Sciatic nerve (tissue), 2 donors: ENCODE data around the gene CCL3. TPM values are rescaled to one million over a fixed set of nuclear protein-coding genes. Genes with fewer than 3 reads are reported as not detected.
"Not testable (repeated sequence)": the region's sequence is repeated elsewhere in the genome, so short reads cannot be mapped to it uniquely, and the experiment has no call there.

Experiments used
- ATAC-seq: fragments of 200-7000 bp; cut with Tn5 transposase; one replicate; pipeline ENCODE4 v1.9.1; 2020; ENCODE audit warnings: mild to moderate bottlenecking, moderate library complexity
- DNase-seq: peaks from one replicate; pipeline ENCODE4 v3.0.0-alpha.2; 2020; ENCODE audit warnings: low spot score
- intact Hi-C: fragments of 100-400 bp; cut with DNase I; formaldehyde crosslinking; loops from one replicate; pipeline ENCODE4 v1.14.2; 2022
- total RNA-seq: library from RNA; stranded (reverse); fragmentation: NEBNext Ultra II Directional; extraction: Animal tissue kit (Norgen Biotek cat#: 25700); gene quantifications from one replicate; pipeline ENCODE4 v1.2.1, GENCODE V29; 2021
- donor health status: DM: no; HTN: no; CAD: no.
- donor health status: DM: no; HTN: no; CAD: no.

The CCL3 gene
- total RNA-seq, 1 donor from 2014 or later, result 39.9 TPM

DNA sequence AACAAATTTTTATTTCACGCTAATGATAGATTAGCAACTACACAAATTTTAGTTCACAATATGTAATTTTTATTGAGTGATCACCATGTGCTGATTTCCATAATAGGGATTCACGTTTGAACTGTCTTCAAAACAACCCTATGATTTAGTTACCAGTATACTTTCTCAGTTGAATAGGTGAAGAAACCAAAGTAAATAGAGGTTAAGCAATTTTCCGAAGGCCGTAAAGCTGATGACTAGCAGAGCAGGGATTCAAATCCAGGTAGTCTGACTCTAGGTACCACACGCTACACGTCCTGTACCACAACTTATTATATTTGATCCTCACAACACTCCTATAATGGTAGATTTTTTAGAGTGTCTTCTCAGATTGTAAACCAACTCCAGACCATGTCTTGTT is 2.8 kb upstream of the CCL3 start:
- ATAC-seq, intact Hi-C loops, DNase-seq: not testable (repeated sequence)

DNA sequence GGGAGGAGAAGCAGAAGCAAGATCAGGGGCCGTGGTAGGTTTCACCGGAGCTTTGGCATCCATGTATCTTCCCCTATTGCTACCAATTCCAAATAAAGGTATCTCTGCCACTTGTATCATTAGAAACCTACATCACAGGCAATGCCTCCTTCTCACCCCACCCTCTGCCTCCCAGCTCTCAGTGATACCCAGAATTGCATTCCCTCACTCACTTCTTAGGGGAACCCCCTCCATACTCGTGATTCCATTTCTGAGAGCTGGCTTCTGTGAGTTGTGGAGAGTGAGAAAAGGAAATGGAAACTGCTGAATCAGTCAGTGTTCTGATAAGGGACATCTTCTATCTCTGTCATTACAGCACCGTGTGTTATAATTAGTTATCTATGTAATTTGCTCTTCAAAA is 2.3 kb upstream of the CCL3 start:
- DNase-seq (no peak), ATAC-seq (no peak)
- intact Hi-C loops, result no loop called here

DNA sequence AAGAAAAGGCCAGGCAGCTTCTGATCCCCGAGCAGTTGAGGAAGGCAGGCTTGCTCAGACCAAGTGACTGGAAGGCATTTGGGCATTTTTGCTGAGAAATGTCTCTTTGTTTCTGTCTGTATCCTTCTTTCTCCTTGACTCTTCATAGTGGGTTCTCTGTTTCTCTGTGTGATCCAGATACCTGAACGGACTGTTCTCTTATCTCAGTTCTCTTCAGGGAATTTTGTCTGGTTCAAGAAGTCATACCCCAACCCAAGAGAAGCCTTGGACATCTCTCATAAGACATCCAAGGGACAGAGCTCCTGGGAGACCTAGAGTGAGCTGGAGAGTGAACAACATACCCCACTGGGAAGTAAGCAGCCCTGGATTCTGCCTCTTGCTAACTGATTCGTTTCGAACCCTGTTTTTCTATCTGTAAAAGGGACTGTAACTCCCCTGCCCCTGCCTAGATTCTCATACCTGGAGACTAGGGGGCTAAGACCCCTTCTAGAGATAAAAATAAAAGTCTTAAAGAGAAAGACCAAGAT is 541 bp downstream of the CCL3 start:
- DNase-seq (no peak), ATAC-seq (no peak)
- intact Hi-C loops, result no loop called here

DNA sequence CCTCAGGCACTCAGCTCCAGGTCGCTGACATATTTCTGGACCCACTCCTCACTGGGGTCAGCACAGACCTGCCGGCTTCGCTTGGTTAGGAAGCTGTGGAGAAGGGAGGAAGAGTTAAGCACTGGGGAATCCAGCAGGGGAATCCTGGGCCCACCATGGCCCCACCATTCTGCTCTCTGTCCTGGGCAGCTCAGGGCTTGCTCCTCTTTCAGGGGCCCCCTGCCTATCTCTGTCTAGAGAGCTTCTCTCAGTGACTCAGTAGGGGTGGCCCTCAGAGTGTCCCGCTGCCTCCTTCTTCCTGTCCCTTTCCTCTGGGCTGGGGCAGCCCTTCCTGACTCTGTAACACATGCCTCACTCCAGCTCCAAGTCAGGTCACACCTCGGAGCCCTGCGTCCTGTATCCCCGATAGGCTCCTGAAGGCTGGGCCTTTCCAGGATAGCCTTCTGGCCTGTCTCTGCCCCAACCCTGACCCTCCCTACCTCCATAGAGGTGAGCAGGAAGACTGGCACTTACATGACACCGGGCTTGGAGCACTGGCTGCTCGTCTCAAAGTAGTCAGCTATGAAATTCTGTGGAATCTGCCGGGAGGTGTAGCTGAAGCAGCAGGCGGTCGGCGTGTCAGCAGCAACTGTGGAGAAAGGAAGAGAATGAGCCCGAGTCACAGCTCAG is 1.1 kb downstream of the CCL3 start:
- ATAC-seq (no peak), DNase-seq (no peak)
- intact Hi-C loops, result no loop called here

DNA sequence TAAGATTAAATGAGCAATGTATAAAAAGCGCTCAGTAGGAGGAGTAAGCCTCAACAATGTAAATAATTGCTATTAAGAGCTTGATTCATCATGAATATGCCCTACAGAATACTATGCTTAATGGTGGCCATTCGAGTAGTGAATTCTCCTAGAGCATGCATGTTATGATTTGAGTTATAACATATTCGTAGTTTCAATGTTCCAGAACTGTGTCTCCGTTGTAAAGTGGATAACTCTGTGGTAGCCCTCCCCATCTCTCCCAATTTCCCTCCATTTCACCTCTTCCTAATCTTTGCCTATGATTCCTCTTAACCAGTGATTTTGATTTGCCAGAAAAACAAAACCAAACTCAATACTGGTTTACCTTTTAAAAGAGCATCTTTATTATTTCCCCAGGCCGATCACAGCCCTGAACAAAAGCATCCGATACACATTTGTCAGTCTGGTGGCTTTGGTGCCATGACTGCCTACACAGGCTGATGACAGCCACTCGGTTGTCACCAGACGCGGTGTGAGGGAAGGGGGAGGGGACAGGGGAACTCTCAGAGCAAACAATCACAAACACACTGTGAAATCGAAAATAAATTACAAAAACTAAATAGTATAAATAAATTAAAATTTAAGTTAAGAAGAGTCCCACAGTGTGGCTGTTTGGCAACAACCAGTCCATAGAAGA is 1.9 kb downstream of the CCL3 start:
- intact Hi-C loops, DNase-seq, ATAC-seq: not testable (repeated sequence)

DNA sequence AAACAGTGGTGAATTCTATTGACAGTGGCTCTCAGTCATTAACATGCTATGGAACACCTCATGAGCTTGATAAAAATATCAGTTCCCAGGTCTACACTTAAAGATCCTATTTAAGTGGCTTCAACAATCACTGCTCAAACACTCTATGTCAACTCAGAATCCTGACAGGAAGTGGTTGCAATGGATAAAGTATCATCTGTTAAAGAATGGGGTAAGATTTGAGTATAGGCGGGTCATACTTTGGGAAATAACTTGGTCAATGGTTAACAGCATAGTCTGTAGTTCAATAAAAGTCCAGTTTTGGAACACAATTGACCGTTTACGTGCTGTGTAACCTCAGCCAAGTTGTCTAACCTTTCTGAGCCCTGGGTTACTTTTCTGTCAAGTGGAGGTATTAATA is 2.5 kb downstream of the CCL3 start:
- ATAC-seq, intact Hi-C loops, DNase-seq: not testable (repeated sequence)

DNA sequence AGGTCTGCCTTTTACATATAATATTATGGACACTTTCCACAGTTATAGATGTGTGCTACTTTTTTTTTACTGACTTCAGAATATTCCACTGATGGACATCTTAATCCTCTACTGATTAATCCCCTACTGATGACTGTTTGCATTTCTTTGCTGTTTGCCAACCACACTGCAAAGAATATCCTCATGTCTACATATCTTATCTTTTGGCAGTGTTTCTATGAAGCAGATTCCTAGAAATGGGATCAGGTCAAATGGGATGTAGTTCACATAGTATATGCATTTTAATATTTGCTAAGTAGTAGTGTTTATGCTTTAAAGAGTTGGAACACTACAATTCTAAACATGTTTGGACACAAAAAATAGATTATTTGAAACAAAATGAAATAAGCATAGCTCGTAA is 3.2 kb downstream of the CCL3 start:
- ATAC-seq (no peak), DNase-seq (no peak)
- intact Hi-C loops, result no loop called here

DNA sequence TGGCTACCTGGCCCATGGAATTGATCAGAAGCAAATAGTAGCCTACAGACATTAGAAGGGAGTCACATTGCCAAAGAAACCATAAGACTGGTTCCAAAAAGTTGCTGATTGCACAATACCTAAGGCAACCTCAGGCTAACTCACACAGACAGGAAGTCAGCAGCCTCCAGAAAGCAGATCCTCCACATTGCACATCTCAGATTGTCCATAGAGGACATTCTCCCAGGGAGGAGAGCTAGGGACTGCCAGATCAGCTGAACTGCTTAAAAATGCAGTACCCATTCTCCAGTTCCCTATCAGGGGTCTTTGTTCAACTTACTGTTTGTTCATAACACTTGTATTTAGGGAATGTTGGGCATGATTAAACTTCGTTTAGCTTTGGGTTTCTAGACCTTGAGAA is 4.2 kb downstream of the CCL3 start:
- no peak for DNase-seq
- intact Hi-C loops, result no loop called here
- peak; percentile 86 for ATAC-seq

DNA sequence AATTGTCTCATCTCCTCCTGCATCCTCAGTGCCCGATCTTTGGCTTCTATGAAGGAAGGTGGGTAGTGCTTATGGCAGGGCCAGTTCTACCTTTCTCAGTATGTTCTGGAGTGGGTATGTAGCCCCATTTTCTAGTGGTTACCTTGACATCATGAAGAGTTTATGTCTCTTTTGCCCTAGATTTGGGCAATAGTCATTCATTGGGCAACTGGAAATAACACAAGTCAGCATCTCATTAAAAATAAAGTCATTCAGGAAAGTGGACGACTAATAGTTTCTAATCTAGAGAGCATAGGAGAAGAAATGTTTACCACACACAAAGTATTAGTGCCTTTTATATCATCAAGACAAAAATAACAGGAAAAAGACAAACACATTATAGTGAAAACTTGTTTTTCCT is 6.3 kb downstream of the CCL3 start:
- intact Hi-C loops, ATAC-seq, DNase-seq: not testable (repeated sequence)

DNA sequence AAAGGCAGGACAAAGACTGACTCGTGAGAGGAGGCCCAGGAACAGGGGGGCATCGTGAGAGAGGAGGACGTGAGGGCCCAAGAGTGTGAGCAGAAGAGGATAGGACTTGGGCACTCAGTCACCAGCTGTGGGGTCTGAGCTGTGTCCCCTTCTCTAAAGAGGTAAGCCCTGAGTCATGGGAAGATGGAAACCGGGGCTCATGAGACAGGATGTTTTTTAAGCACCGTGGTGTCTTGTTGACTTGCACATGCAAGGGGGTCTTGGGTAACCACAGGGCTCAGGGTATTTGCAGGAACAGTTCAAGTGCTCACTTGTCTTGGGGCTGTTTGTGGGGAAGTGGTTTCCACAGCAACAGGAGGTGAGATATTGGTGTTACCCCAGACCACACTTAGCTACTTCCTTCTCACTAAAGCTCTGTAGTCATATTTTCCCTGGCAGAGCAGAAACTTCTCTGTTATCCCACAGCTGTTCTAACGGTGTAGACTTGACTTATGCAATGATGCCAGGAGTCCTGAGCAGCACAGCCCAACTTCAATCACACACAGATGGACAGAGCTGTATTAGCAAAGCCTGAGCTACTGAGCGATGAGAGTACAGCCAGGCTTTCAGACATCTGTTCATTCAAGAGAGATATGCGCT is 7.3 kb downstream of the CCL3 start:
- peak; percentile 86 for ATAC-seq
- DNase-seq, intact Hi-C loops: not testable (repeated sequence)

DNA sequence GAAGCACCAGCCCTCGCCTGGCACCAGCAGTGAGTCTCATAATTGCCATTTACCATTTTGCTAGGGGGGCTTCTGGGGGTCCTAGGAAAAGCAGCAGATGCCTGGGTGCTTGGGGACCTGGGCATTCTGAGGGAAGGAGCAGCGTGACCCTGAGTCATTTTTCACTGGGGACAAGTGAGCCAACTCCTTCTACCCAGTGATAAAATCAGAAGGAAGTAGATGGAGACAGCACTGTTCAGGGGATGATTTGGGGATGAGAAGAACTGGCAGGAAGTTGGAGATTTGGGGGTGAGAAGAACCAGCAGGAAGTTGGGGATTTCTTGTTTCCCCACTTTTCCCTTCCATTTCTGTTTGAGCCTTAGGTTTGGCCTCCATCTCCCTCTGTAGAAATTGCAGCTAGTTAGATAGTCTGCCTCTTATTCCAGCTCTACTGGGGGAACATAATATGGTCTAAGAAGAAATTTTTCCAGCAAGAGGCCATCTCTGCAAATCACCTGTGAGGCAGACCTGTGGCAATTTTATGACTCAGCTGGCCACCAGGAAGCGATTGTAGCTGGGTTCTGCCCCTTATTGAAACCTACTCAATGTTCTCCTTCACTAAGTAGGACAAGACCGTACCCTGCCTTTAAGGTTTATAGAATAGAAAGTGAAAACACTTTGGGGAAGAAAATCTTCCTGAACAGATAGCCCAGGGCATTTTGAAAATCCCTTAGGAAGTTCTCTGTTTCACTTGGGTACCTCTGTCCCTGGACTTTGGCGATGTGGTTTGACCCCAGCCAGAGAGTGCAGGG is 8.1 kb downstream of the CCL3 start:
- ATAC-seq, intact Hi-C loops, DNase-seq: not testable (repeated sequence)

DNA sequence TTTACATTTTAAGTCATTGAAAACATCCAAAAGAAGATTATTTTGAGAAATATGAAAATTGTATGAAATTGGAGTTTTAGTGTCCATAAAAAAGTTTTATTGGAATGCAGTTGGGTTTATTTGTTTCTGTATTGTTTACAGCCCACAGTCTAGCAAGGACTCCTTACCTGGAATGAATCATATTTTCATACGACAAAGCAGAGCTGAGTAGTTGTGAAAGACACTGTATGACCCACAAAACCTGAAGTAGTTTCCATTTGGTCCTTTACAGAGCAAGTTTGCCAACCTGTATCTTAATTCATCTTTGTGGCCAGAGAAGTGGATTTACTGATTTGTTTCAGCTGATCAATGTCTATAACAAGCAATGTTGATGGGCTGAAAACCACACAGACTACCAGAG is 15.6 kb downstream of the CCL3 start:
- intact Hi-C loops, result no loop called here
- DNase-seq (no peak), ATAC-seq (no peak)

DNA sequence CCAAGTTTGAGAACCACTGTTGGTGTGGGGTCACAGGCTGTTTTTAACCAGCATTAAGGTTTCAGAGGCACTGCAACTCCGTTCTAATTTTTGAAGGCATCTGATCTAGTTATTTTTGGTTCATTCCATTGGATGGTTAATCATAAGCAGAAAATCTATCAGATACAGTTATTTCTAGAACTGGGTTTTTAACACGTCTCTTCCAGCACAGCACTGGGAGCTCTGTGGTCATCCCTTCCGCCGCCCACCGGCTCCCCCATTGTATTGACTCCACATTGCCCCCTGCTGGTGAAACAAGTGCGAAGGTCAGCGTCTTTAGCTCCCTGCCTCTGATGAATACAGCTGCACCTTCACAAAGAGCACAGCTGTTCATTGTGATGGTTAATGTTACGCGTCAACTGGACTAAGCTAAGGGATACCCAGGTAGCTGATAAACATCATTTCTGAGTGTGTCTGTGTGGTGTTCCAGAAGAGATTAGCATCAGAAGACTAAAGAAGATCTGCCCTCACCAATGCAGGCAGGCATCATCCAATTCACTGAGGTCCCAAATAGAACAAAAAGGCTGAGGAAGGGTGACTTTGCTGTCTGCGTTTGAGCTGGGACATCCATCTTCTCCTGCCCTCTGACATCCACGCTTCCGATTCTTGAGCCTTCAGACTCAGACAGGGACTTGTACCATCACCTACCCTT is 17.4 kb downstream of the CCL3 start:
- ATAC-seq, result no peak
- intact Hi-C loops, result no loop called here

DNA sequence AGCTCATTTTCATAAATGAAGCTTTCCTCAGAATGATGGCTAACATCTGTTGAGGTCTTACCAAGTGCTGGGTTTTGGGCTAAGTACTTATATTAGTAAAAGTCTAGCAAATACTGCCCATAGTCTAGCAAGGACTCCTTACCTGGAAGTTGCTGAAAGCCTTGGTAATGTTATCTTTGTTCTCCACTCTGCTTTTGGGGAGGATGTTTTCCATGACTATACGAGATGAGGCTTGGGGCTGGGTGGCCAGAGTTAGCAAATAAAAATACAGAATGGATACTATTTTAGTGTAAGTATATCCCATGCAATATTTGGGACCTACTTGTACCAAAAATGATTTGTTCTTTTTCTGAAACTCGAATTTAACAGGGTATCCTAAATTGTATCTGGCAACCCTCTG is 18.2 kb downstream of the CCL3 start:
- no peak for ATAC-seq
- DNase-seq, result no peak
- intact Hi-C loops, result no loop called here

More for the DNA sequence above, 17.4 kb downstream of the CCL3 start:
- DNase-seq, result peak; percentile 71

DNA sequence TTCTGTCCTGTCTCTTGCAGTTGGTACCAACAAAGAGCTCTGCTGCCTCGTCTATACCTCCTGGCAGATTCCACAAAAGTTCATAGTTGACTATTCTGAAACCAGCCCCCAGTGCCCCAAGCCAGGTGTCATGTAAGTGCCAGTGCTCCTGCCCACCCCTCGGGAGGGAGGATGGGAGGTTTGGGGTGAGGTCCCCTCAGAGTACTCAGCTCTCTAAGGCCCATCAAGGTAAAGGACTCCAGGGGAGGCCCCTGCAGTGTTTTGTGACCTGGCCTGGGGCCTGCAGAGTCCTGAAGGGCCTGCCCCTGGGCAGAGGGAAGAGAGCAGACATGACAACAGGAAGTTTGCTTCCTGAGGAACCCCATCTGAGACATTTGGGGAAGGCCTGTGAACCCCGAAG is 19.5 kb downstream of the CCL3 start:
- ATAC-seq (no peak), DNase-seq (no peak)
- intact Hi-C loops, result no loop called here

DNA sequence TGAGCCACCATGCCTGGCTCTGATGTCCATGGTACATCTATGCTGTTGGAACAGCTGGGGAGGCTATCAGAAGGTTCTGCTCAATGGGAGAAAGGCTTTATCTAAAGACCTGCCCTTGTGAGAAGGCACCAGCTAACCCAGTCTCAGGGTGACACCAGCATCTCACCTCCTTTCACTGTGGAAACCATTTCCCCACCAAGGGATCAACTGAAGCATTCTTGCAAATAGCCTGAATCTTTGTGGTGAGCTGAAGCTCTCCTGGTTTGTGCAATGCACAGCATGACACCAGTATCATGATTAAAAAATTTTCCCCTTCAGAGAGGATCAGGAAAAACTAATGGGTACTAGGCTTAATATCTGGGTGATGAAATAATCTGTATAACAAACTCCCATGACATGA is 20.8 kb downstream of the CCL3 start:
- ATAC-seq, result no peak
- intact Hi-C loops, result loop anchor here (5.0 kb wide), 1 partner anchor 48 kb away; no protein-coding TSS in a partner anchor
- no peak for DNase-seq

DNA sequence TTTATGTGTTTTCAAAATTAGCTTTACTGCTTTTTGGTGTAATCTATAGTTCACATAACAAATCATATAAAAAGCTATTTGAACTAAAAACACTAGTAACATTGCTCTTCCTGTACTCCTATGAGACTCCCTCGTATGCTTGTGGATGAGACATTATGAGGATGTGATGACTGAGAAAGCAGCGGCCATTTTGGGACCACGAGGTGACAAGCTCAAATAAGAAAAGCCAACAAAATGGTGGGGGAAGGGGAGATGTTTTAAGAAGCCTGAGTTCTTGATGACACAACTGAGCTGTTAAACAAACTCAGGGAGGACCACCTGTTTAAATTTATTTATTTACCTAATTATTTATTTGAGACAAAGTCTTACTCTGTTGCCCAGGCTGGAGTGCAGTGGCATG is 21.4 kb downstream of the CCL3 start:
- intact Hi-C loops, result loop anchor here (5.0 kb wide), 1 partner anchor 49 kb away; no protein-coding TSS in a partner anchor
- DNase-seq, result no peak
- ATAC-seq, result no peak

DNA sequence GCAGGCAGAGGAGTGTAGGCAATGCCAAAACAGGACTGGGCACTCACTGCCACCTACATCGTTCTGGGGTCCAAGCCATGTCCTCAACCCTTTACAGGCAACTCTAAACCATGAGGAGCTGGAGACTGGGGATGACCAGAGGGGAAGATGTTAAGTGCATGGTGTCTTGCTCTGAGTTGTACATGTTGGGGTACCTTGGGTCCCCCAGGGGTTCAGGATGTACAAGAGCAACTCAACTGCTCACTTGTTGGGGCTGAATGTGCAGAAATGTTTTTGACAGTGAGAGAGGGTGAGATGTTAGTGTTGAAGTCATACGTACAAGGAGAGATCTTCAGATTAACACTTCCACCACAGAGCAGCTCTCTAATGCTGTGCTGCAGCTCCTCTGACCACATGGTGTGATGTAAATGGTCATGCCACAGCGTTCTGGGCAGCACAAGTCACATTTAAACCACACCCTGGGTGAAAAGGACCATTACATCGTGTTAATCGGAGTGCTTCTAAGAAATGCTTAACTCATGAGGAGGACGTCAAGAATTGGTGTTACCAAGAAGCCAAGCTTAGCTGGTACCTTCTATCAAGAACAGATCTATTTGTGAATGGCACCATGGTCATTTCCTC is 23.5 kb downstream of the CCL3 start:
- intact Hi-C loops, result loop anchor here (5.0 kb wide), 1 partner anchor 51 kb away; no protein-coding TSS in a partner anchor
- ATAC-seq, result peak; percentile 39

More for the DNA sequence above, 23.5 kb downstream of the CCL3 start:
- DNase-seq, result no peak
